HG02571 (cell line): ENCODE results near the gene ACER1.

ENCODE experiments used
- ATAC-seq: cut with Tn5 transposase; IDR thresholded peaks from one replicate; pipeline ENCODE4 v1.9.1; 2021; ENCODE audit warnings: mild to moderate bottlenecking, moderate library complexity; ENCODE audit not compliant: unreplicated experiment

ACER1 gene

DNA sequence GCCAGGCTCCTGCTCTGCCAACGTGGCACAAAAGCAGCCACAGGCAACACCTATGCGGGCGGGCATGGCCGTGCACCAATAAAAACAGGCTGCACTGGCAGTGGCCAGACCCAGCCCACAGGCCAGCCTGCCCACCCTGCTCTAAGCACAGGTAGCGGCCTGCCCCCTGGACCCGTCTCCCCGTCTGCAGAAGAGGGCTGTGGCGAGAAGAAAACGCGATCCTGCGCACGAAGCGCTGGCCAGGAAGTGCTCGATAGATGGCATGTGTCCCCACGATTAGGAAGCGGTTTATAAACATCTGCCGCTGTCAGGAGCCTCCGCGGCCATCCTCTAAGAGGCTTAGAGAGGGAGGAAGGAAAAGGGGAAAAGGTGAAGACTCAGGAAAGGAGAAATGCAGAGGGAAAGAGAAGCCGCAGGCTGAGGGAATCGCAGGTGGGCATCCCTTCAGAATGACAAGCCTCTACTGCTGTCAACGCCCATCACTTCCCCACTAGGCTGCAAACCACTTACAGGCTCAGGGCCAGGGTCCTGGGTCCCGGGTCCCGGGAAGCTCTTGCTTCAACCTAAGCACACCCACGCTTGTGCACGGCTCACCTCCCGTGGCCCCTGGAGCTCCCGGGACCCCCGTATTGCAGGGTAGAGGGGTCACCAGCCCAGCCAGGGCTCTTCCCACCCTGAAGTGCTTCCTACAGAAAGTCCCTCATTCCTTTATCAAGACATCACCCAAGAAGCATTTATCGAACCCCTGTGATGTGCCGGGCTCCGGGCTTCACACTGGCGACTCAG, 64.1 kb downstream of the ACER1 start:
- no peak for ATAC-seq

GRCh38 chr19:6268382-6268771, 65.0 kb downstream of the ACER1 start:
- ATAC-seq = no peak

GRCh38 chr19:6267552-6268381, 65.6 kb downstream of the ACER1 start:
- no peak for ATAC-seq

DNA sequence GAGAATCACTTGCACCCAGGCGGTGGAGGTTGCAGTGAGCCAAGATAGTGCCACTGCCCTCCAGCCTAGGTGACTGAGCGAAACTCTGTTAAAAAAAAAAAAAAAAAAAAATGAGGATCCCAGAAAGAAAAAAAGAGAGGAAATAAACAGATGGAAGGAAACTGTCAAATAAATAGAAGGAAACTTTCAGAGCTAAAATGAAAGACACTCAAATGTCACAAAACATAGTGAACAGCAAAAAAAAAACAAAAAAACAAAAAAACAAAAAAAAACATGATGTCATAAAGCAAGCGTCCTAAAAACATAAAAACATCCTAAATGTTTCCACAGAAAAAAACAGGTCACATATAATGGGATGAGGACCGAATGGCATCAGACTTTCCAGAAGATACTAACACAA, 68.6 kb downstream of the ACER1 start:
- ATAC-seq = no peak

GRCh38 chr19:6263735-6264444, 69.5 kb downstream of the ACER1 start:
- ATAC-seq = no peak

DNA sequence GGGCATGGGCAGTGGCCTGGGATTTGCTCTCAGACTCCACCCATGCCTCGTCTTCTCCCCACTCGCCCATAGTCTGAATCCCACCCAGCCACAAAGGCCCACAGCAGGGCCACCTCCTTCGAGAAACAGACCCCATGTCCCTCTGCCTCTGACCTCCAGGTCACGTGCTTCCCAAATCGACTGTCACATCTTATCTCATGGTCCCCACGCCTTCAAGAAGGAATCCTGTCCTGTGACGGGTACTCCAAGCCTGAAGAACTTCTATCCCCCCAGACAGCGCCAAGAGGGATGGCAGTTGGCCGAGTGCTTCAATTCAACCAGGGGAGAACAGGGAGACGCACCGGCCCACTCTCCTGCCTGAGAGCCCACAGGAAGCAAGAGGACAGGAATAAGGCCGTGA, 70.1 kb downstream of the ACER1 start:
- no peak for ATAC-seq

DNA sequence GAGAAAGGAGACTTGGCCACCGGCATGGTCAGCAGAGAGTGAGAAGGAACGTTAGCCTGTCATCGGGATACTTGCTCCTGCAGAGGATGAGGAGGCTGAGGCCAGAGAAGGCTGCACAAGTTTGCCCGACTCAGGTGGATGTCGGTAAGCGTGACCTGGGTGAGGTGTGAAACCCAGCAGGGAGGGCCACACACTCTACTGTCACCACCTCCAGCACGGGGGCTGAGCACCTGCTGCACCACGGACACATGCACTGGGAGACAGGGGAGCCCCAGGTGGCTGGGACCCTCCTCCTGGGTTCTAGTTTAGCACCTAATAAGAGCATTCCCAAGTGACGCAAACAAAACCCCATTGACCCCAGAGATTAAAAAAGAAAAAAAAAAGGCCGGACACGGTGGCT, 70.9 kb downstream of the ACER1 start:
- no peak for ATAC-seq

GRCh38 chr19:6261883-6262282, 71.5 kb downstream of the ACER1 start:
- no peak for ATAC-seq

DNA sequence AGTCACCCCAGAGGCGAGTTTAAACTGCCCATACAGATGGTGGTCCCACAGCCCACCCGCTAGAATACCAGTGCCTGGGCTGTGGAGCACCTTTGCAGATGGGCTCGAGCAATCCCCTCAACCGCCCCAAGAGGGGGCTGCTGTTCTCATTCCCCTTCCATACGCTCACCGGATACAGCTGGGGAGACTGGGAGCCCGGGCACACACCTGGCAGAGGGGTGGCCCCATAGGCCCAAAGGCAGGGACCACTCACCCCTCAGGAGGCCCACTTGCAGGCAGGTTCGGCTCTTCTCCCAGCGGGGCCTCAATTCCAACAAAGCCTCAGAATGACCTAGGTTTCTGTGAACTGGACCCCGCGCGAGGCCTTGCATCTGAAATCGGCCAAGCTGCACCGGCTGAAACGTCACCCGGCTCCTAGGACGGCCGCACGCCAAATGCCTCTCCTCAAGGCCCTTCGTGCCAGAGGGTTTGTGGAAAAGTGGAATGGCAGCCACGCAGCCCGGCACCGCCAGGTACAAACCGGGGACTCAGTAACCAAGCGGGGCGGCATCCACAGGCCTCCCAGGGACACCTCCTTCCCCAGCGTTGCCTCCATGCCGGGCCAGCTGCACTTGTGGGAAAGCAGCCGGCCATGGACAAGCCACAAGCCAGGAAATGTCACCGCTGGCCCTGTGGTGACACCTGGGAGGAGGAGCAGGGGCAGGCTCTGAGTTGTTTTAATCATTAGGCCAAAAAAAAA, 72.3 kb downstream of the ACER1 start:
- ATAC-seq = no peak

GRCh38 chr19:6260376-6260775, 73.0 kb downstream of the ACER1 start:
- ATAC-seq = no peak

DNA sequence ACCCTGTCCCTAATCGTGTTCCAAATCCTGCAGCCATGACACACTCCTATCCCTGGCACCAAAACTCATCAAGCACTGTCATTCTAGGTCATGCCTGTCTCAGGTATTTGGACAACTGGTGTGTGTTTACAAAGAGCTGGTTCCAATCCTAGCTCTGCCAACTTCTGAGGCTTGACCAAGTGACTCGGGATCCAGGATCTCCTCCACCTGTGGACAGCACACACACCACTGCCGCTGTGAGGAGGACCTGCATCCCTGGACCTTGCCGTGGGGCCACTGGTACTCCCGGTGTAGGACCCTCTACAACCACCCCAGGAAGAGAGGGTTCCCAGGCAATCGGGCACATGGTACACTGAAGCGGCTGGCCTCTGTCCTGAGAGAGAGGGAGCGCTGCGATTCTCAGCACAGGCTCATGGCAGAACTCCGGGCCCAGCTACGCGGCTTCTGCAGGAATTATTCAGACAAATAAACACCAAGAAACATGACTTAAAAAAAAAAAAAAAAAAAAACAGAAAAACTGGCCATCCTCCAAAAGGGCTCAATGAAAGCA, 74.0 kb downstream of the ACER1 start:
- ATAC-seq = no peak

DNA sequence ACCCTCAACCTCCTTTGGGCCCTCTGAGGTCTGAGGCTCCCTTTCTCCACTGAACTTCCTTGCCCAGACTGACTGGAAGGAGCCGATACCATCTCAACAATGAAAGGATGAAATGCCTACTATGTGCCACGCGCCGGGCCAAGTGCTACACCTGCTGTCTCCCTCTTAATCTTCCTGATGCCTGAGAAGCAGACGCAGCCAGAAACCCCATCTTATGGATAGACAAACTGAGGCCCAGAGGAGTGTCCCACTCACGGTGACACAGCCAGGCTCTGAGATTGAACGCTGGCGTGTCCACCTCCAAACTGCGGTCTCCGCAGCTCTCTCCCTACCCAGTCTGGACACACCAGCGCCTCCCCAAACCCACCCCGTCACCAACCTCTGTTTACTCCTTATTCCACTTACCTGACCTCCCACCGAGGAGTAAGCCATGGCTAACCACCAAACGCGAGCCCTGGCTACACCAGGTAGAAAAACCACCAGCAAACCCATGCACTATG, 74.5 kb downstream of the ACER1 start:
- ATAC-seq = no peak
